Ureter (tissue), 1 donor: ENCODE data around the gene HOXB2. TPM values are rescaled to one million over a fixed set of nuclear protein-coding genes. Genes with fewer than 3 reads are reported as not detected.

Experiments
- total RNA-seq: library from RNA; stranded (reverse); gene quantifications from one replicate; pipeline ENCODE4 v1.2.4, GENCODE V29; 2023
- donor health status: DM: yes; HTN: yes; CAD: no.

The HOXB2 gene
- total RNA-seq, 1 donor from 2014 or later: 50.7 TPM

Other genes with a start within 250 kb of the HOXB2 start
- gene SKAP1, start 114.9 kb downstream of the HOXB2 start, total RNA-seq: 25.4 TPM
- 0.31 TPM for gene HOXB1, start 14.1 kb downstream of the HOXB2 start, total RNA-seq
- 28.7 TPM for gene HOXB4, start 33.2 kb upstream of the HOXB2 start, total RNA-seq
- 179 TPM for gene HOXB3, start 45.1 kb upstream of the HOXB2 start, total RNA-seq
- 30.1 TPM for gene HOXB5, start 48.7 kb upstream of the HOXB2 start, total RNA-seq
- 111 TPM for gene HOXB6, start 59.9 kb upstream of the HOXB2 start, total RNA-seq
- 28.9 TPM for gene HOXB7, start 65.9 kb upstream of the HOXB2 start, total RNA-seq
- gene HOXB8, start 70.2 kb upstream of the HOXB2 start, total RNA-seq: 56.2 TPM
- 33.2 TPM for gene HOXB9, start 81.2 kb upstream of the HOXB2 start, total RNA-seq
- not detected for gene PRAC1, start 177.4 kb upstream of the HOXB2 start, total RNA-seq
- gene PRAC2, start 178.1 kb upstream of the HOXB2 start, total RNA-seq: not detected
- not detected for gene HOXB13, start 183.6 kb upstream of the HOXB2 start, total RNA-seq